Right lobe of liver (tissue), 6 donors: ENCODE results near the gene TSHR. TPM values are rescaled to one million over a fixed set of nuclear protein-coding genes. Genes with fewer than 3 reads are reported as not detected.

Source experiments
- ATAC-seq, 4 donors: fragments of 200-7000 bp; cut with Tn5 transposase; one replicate each; pipeline ENCODE4 v1.9.1; 2020; ENCODE audit warnings: mild to moderate bottlenecking in 4 of 4, moderate library complexity in 4 of 4
- DNase-seq, 3 donors: peaks; one replicate each; pipeline ENCODE4 v3.0.0-alpha.2; 2020
- H3K27ac ChIP-seq, 3 donors: fragments of 200-600 bp; one replicate each; pipeline ENCODE4 v1.8.0; 2022
- H3K27me3 ChIP-seq, 2 donors: fragments of 200-600 bp; one replicate each; pipeline ENCODE4 v1.8.0; 2022
- H3K36me3 ChIP-seq, 4 donors: fragments of 200-600 bp; sonication (generic) in 1 of 4; one replicate each; pipeline versions ENCODE4 v1.5.1 to v1.8.0; 2017 to 2022; ENCODE audit warnings: control low read depth in 1 of 4
- H3K4me1 ChIP-seq, 4 donors: fragments of 200-600 bp; sonication (generic) in 1 of 4; one replicate each; pipeline versions ENCODE4 v1.5.1 to v1.8.0; 2017 to 2022; ENCODE audit warnings: control low read depth in 1 of 4
- H3K4me3 ChIP-seq, 3 donors: fragments of 200-600 bp; one replicate each; pipeline ENCODE4 v1.8.0; 2022
- H3K9me3 ChIP-seq, 4 donors: fragments of 200-600 bp; sonication (generic) in 1 of 4; one replicate each; pipeline versions ENCODE4 v1.5.1 to v1.8.0; 2017 to 2022; ENCODE audit warnings: control low read depth in 1 of 4
- CTCF ChIP-seq, 4 donors: fragments of 200-600 bp in 3 of 4; fragments of 450-650 bp in 1 of 4; IDR thresholded peaks; one replicate each; pipeline versions ENCODE4 v1.5.1 to v1.8.0; 2016 to 2022; ENCODE audit warnings: antibody characterized with exemption in 4 of 4, mild to moderate bottlenecking in 2 of 4
- POLR2A ChIP-seq: fragments of 450-650 bp; IDR thresholded peaks from one replicate; pipeline ENCODE4 v1.6.1; 2017; ENCODE audit warnings: antibody characterized with exemption, mild to moderate bottlenecking
- WGBS: methylation state at CpG from one replicate; pipeline ENCODE4 v1.1.6; 2018; ENCODE audit warnings: low coverage, low lambda C conversion rate; ENCODE audit not compliant: insufficient coverage; ENCODE audit errors: missing lambda C conversion rate; 5-methylcytosine and 5-hydroxymethylcytosine counted together
- intact Hi-C, 2 donors: fragments of 100-400 bp; cut with DNase I; formaldehyde crosslinking; loops; one replicate each; pipeline versions ENCODE4 v1.11.2 to v1.14.1; 2022
- total RNA-seq, 6 experiments: library from RNA; depleted of rRNA in 2 of 6; stranded (reverse); fragments of >200 nt in 2 of 6; fragmentation: NEBNext Ultra II Directional in 3 of 6; extraction: Animal tissue kit (Norgen Biotek cat#: 25700) in 3 of 6; gene quantifications; one replicate each; pipeline versions ENCODE4 v1.1.0 to v1.2.4, GENCODE V29; 2016 to 2023
- donor health status: DM: no; HTN: yes; CAD: no.
- donor health status: DM: no; HTN: no; CAD: no.
- donor health status: DM: no; HTN: no; CAD: no.
- donor health status: DM: no; HTN: yes; CAD: no.
- donor health status: DM: no; HTN: yes; CAD: no.

TSHR gene
- total RNA-seq, 6 experiments from 2014 or later, result 0.37 TPM; not detected in 5

DNA sequence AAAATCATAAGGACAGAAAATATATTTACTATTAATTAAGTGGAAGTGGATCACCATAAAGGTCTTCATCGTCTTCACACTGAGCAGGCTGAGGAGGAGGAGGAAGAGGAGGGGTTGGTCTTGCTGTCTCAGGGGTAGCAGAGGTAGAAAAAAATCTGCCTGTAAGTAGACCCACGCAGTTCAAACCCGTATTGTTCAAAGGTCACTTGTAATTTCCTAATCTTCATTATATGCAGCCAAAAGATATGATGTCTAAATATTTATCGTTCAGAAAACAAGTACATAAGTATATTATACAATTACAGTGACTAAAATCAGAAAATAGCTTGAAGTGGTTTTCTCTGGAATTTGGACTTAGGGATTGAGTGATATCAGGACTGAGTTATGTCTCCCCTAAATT, 193.2 kb downstream of the TSHR start:
- no peak overlapping the region for H3K4me3 ChIP-seq
- ATAC-seq (peak; percentile 64 to 77 (median 70)), DNase-seq (no peak)
- TF ChIP-seq POLR2A (no peak), CTCF (IDR thresholded peaks at IDR 0.05) (no peak)
- no peaks in the 10 kb centered on the region for H3K36me3 ChIP-seq
- peaks cover 0 to 28% (median 3%) of the 10 kb centered on the region in 4 donors for H3K4me1 ChIP-seq
- no peaks in the 10 kb centered on the region for H3K9me3 ChIP-seq
- H3K27ac ChIP-seq, result peak overlapping the region in 1 of 3 donors; percentile 22
- no peaks in the 10 kb centered on the region for H3K27me3 ChIP-seq
- 23% methylated on average over 4 of the region's 4 CpGs for WGBS
- intact Hi-C loops, result no loop called here

GRCh38 chr14:81153187-81153586, 197.8 kb downstream of the TSHR start:
- Histone ChIP-seq H3K9me3 (no peaks in the 10 kb centered on the region), H3K27ac (no peak overlapping the region), H3K4me3 (no peak overlapping the region), H3K4me1 (peaks cover 0 to 12% (median 0%) of the 10 kb centered on the region in 4 donors), H3K36me3 (no peaks in the 10 kb centered on the region), H3K27me3 (no peaks in the 10 kb centered on the region)
- ATAC-seq, result no peak
- 79% methylated on average over 1 of the region's 1 CpG for WGBS
- intact Hi-C loops, result no loop called here
- TF ChIP-seq POLR2A (no peak), CTCF (IDR thresholded peaks at IDR 0.05) (no peak)
- DNase-seq, result no peak

DNA sequence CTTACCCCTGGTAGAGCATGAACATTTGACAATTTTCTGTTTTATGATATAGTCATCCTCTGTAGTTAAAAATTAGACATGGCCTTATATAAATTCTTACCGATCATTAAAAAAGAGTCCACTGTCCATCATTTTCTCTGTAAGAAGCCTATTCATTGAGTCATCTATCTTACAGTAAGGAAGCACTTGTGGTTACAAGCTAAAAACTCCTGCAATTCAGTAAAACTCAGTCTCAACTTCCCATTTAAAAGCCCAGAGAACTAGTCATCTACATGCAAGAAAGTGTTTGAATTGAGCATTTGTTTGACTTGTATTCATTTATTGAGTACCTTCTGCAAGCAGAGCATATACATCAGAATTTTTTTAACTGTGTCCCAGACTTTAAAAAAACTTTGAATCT, 202.0 kb downstream of the TSHR start:
- no peak for ATAC-seq
- intact Hi-C loops, result no loop called here

GRCh38 chr14:81161088-81161487, 205.7 kb downstream of the TSHR start:
- no peaks in the 10 kb centered on the region for H3K9me3 ChIP-seq
- no peak overlapping the region for H3K4me3 ChIP-seq
- H3K36me3 ChIP-seq, result no peaks in the 10 kb centered on the region
- 68% methylated on average over 5 of the region's 7 CpGs for WGBS
- TF ChIP-seq CTCF (IDR thresholded peaks at IDR 0.05) (no peak), POLR2A (no peak)
- H3K27me3 ChIP-seq, result no peaks in the 10 kb centered on the region
- intact Hi-C loops, result loop anchor here in 1 of 2 donors (10.0 kb wide), 1 partner anchor 166 kb away; no protein-coding TSS in a partner anchor
- DNase-seq (peak in 1 of 3 donors; percentile 61), ATAC-seq (peak; percentile 6 to 69 (median 55))
- H3K4me1 ChIP-seq, result peaks cover 0 to 26% (median 0%) of the 10 kb centered on the region in 4 donors
- no peak overlapping the region for H3K27ac ChIP-seq

More for the DNA sequence above, 202.0 kb downstream of the TSHR start:
- TF ChIP-seq POLR2A (no peak), CTCF (IDR thresholded peaks at IDR 0.05) (no peak)
- peaks cover 0 to 10% (median 0%) of the 10 kb centered on the region in 4 donors for H3K4me1 ChIP-seq
- H3K27me3 ChIP-seq, result no peaks in the 10 kb centered on the region
- no peak for DNase-seq
- H3K9me3 ChIP-seq, result no peaks in the 10 kb centered on the region
- 72% methylated on average over 1 of the region's 1 CpG for WGBS
- H3K27ac ChIP-seq, result no peak overlapping the region
- no peaks in the 10 kb centered on the region for H3K36me3 ChIP-seq
- no peak overlapping the region for H3K4me3 ChIP-seq
